Liver (tissue), 3 donors: ENCODE data around the gene TMEM45A.

ENCODE experiments used
- JUND ChIP-seq, 2 donors: IDR thresholded peaks; 2 replicates each; pipeline ENCODE4 v1.6.1; 2016; ENCODE audit warnings: antibody characterized with exemption in 2 of 2
- RAD21 ChIP-seq, 2 donors: IDR thresholded peaks; 2 replicates each; pipeline ENCODE4 v1.6.1; 2016; ENCODE audit warnings: antibody characterized with exemption in 2 of 2, mild to moderate bottlenecking in 2 of 2
- RXRA ChIP-seq, 2 donors: IDR thresholded peaks; 2 replicates each; pipeline ENCODE4 v1.6.1; 2017 to 2018; ENCODE audit warnings: antibody characterized with exemption in 2 of 2, mild to moderate bottlenecking in 1 of 2
- TF ChIP-seq, protein P1 (sequence below): fragments of 150-350 bp; IDR thresholded peaks from 2 replicates; pipeline ENCODE4 v1.5.1; 2017; ENCODE audit warnings: improper control_type of control experiment, low read depth, low read length; ENCODE audit not compliant: missing input control
- donor health status: healthy.
- donor health status: healthy.

DNA sequence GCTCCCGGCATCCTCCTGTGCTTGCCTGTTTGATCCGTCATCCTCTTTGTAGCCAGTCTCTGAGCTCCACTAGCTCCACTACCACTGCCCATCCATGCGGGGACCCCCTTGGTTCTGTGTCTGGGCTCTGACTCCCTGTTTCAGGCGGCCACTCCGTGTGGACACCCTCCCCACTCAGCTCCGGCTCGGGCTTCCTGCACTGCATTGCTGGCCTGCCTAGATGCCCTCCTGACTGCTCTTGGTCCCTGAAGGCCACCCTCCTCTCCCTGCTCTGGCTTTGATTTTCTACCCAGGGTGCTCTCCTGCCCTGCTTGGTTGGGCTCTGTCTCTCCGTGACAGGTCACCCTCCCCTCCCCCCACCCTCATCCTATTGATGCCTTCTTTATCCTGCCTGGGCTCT, 112.9 kb downstream of the TMEM45A start:
- TF ChIP-seq, protein P1, sequence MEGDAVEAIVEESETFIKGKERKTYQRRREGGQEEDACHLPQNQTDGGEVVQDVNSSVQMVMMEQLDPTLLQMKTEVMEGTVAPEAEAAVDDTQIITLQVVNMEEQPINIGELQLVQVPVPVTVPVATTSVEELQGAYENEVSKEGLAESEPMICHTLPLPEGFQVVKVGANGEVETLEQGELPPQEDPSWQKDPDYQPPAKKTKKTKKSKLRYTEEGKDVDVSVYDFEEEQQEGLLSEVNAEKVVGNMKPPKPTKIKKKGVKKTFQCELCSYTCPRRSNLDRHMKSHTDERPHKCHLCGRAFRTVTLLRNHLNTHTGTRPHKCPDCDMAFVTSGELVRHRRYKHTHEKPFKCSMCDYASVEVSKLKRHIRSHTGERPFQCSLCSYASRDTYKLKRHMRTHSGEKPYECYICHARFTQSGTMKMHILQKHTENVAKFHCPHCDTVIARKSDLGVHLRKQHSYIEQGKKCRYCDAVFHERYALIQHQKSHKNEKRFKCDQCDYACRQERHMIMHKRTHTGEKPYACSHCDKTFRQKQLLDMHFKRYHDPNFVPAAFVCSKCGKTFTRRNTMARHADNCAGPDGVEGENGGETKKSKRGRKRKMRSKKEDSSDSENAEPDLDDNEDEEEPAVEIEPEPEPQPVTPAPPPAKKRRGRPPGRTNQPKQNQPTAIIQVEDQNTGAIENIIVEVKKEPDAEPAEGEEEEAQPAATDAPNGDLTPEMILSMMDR, result no peak
- no peak for TF ChIP-seq RAD21 (IDR thresholded peaks at IDR 0.05)
- TF ChIP-seq JUND (IDR thresholded peaks at IDR 0.05), result no peak
- TF ChIP-seq RXRA (IDR thresholded peaks at IDR 0.05), result no peak
